ENCODE results near the gene ABHD8.

GRCh38 chr19:17326595-17326966, 23.4 kb upstream of the ABHD8 start:
- TF ChIP-seq EZH2 (IDR thresholded peaks at IDR 0.05; ENCODE audit: insufficient read depth, poor library complexity, severe bottlenecking) (no peak), EZH2phosphoT487 (IDR thresholded peaks at IDR 0.05; ENCODE audit: insufficient read depth, low read depth) (no peak)

All from GM23248 (cell line).